NCI-H82 treated with DMSO at 0.1 percent for 48 hours (cell line): ENCODE data around the gene LENG8.
"Not testable (repeated sequence)": the region's sequence is repeated elsewhere in the genome, so short reads cannot be mapped to it uniquely, and the experiment has no call there.

ENCODE experiments used
- DNase-seq: peaks from one replicate; lab custom pipeline; 2025; ENCODE audit not compliant: unreplicated experiment; lab: John Stamatoyannopoulos, UW

LENG8 gene

DNA sequence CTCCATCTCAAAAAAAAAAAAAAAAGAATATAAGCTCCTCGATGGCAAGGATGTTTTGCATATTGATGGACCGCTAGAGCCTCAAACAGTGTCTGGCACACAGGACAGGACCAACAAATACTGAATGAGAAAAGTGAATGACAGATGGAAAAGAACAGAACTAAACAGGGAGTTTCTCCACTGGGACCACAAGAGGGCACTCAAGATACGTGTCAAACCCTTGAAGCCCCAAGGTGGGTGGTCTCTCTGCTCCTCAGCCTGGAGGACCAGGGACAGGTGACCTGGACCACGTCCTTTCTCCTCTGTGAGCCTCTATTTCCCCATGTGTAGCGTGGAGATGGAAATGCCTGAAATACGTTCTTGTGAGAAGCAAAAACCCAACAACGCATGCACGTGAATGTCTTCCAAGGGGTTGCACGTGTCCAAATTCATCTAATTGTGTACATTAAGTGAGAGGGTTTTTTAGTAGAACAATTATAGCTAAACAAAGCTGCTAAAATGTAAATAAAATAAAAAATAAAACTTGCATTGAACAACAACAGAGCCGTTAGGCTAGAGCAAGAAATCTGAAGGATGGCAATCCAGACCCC lies 29.8 kb downstream of the LENG8 start:
- peak; percentile 34 for DNase-seq

DNA sequence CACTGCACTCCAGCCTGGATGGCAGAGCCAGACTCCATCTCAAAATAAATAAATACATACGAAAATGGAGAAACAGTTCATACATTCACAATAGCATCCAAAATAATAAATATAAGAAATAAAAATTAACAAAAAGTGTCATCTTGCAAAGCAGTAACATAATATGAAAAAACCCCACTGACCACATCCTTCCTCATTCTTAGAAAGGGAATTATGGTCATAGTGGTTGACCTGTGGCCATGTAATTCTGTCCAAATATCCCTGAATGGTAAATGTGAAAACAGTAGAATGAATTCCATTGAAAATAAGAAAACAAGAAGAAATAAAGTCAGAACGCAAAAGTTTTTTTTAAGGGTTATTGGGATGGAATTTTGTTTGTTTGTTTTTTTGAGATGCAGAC lies 31.1 kb downstream of the LENG8 start:
- no peak for DNase-seq

DNA sequence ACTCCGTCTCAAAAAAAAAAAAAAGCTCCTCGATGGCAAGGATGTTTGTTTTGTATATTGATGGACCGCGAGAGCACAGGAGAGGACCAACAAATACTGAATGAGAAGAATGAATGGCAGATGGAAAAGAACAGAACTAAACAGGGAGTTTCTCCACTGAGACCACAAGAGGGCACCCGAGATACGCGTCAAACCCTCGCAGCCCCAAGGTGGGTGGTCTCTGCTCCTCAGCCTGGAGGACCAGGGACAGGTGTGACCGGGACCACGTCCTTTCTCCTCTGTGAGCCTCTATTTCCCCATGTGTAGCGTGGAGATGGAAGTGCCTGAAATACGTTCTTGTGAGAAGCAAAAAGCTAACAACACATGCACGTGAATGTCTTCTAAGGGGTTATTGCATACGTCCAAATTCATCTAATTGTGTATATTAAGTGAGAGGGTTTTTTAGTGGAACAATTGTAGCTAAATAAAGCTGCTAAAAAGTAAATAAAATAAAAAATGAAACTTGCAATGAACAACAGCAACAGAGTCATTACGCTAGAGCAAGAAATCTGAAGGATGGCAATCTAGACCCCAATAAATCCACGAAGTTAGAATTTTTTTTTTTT lies 32.4 kb downstream of the LENG8 start:
- peak; percentile 27 for DNase-seq

DNA sequence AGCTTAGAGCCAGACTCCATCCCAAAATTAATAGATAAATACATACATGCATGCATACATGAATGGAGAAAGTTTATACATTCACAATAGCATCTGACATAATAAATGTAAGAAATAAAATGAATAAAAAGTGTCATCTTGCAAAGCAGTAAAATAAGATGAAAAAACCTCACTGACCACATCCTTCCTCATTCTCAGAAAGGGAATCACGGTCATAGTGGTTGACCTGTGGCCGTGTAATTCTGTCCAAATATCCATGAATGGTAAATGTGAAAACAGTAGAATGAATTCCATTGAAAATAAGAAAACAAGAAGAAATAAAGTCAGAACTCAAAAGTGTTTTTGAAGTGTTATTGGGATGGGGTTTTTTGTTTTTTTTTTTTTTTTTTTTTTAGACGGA lies 33.9 kb downstream of the LENG8 start:
- DNase-seq: no peak

DNA sequence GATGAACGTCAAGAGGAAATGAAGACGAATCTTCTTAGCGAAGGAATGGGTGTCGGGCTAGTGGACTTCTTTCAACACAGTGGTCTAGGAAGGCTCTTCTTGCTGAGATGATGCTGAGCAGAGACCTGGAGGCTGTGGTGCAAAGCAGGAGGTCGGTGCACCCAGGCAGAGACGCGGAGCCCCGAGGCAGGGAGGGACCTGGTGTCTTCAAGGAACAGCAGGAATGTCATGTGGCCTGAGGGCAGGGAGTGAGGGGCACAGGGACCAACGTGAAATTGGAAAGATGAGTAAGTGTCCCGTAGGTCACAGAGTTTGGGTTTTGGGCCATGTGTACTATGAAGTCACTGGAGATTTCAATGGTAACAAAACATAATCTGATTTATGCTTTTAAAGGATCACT lies 35.5 kb downstream of the LENG8 start:
- DNase-seq: no peak

DNA sequence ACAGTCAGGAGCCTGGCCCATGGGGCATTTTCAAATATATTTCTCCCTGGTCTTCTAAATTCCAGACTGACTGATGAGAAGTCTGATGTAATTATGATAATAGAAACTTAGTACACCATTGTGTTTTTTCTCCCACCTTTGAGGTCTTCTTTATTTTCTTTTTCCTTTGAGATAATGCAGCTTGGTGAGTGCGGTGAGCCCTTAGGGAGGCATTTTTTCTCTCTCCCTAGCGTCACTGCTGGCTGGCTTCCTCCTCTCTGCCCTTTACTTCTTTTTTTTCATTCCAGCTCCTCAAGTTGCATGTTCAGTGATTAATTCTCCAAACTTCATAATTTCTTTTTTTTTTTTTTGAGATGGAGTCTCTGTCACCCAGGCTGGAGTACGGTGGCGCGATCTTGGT lies 36.9 kb downstream of the LENG8 start:
- DNase-seq: no peak

DNA sequence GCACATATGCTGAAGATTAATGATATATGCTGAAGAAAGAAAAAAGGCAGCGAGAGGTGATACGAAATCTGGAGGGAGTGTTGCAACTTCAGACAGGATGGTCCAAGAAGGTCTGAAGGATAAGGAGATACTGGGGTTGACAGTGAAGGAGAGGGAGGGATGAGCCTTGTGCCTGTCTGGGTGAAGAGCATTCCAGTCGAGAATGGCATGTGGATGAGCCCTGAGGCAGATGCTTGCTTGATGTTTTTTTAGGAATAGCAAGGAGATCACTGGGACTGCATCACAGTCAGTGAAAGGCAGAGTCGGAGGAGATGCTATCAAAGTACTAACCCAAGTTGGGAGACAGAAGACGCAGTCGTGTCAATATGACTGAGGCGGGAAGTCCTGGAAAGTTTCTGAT lies 40.3 kb downstream of the LENG8 start:
- DNase-seq: no peak

DNA sequence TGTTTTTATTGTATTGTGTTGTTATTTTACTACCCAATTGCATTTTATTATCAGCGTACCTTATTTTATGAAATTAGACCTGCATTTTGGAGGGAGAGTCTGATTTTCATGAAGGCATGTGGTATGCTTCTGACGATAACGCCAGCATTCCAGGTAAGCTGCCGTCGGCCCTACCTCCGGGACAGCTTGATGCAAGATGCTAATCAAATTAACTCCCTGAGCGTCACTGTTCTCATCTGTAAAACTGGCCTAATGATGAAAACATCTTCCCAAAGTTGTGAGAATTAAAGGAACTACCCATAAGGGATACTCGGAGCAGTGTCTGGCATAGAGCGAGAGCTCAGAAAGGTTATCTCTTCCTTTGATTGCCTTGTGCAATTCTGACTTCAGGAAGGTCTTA lies 40.8 kb downstream of the LENG8 start:
- DNase-seq: no peak

DNA sequence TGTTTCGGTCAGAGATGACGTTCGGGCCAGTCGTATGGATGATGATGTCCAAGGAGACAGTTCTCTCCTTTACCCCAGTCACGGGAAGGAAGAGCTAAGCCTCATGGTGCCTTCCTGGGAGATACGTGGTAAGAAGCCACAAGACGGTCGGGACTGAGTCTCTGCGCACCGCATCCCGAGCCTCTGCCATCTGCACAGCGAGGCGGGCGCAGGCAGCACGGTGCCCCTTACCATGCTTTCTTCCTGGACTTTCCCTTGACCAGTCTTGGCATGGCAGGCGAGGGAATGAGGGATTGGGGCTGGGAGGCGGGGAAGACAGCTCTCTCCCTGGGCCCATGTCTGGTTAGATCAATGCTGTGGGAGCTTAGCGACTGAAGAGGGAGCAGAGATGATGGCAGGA lies 43.6 kb downstream of the LENG8 start:
- no peak for DNase-seq

DNA sequence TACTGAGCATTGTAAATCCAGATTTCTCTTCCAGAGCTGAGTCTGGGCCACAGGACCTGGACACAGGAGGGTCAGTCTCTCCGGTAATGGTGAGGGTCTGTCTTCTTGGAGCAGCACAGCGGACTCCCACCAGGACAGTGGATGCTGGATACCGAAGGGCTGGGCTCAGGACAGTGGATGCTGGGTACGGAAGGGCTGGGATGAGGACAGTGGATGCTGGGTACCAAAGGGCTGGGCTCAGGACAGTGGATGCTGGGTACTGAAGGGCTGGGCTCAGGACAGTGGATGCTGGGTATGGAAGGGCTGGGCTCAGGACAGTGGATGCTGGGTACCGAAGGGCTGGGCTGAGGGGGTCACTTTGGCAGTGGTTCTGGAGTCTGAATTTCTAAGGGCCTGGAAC lies 44.1 kb downstream of the LENG8 start:
- not testable (repeated sequence) for DNase-seq

DNA sequence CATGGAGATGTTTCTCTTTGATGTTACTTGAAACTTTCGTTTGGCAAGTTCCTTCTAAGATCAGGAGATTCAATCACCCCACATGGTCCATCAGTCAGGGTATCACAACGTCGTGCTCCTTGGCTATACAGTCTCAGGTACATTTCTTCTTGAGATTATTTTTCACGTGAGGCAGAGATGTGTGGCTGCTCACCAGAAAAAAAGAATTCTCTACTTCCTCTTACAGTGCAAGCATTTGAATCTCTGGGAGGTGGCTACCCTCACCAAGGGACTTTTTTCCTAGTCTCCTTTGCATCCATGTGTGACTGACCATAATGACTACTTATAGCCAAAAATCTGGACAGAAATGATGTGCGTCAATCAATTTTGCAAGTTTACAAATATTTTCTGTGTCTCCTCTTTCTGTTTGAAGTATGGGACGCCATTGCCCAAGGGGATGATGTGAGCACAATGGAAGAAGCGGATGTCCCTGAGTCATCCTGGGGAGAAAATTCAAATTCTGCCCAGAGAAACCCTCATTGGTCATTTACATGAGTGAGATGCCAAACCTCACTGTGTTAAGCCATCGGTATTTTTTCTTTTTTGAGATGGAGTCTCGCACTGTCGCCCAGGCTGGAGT lies 45.1 kb downstream of the LENG8 start:
- DNase-seq: no peak

DNA sequence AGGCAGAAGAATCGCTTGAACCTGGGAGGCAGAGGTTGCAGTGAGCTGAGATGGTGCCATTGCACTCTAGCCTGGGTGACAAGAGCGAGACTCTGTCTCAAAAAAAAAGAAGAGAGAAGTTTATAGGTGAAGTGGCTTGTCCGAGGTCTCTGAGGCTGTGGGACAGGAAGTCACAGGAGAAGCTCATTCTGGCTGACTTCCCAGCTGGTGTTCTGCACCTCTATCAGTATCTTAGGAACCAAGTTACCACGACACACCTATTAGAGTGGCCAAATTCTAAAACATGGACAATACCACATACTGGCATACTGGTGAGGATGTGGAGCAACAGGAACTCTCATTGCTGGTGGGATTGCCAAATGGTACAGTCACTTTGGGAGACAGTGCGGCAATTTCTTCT lies 46.3 kb downstream of the LENG8 start:
- DNase-seq: not testable (repeated sequence)

DNA sequence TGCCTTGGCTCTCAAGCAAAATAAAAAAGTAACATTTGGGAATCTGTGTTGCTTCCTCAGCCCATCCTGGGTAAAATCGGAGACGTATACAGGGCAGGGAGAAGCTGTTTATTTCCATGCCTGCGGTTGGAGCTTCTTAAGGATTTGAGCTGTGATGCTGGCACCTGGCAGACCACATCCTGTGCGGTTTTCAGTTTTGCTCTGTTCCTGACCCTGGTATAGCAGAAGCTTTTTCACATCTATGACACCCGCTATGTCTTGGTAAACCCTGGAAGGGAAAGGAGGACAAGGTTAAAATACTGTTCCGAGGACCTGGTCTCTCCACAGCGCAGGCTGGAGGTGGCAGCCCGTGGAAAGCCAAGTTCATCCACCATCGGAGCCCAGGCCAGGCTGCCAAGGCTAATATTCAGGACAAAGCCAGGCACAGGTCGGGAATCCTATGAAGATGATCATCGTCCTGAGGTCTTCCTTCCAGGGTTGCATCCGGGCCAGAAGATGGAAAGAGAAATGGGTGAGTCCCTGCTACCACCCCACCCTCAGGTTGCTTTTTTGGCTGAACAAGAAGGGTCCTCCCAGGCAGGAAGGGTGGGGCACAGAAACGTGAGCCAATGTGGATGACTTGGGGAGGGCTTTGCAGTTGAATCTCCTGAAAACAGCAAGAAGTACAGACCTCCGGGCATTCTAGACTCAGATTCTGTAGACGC lies 48.9 kb downstream of the LENG8 start:
- DNase-seq: not testable (repeated sequence)

DNA sequence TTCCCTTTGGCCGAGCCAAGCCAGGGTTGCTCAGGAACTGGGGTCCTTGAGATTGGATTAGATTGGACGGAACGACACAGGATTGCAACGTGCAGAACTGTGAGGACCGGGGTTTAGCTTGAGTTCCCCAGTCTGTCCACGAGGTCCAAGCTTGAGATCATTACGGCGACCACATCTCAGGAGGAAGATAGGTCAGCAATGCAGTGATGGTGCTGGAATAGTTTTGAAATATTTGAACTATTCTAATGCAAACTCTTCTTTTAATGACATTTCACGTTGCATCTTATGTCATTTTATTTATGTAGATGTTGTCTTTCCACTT lies 49.4 kb downstream of the LENG8 start:
- DNase-seq: not testable (repeated sequence)

DNA sequence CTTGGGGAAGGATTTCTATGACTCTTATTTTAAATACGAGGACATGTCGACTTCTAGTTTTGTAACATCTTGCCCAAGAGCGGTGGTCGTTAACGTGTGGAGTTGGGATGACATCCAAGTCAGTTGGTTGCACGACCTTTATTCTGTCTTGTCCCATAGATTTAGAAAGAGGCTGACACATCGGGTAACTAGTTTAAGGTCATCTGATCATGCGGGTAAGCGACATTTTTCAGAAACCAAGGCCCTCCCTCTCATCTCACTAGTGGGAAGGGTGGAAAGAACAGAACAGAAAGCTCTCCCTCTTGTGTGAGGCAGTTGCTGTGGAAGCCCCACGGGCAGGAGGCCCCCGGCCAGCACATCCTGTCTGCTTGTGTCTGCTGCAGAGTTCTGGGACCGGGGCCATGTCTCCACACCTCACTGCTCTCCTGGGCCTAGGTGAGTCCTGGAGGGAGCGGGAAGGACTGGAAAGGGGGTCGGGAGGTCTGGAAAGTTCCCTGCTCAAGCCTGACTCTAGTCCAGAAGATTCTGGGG lies 53.6 kb downstream of the LENG8 start, which contains the start of gene LAIR2:
LAIR2 (plus strand) TSS at position 314 of the 531 bp plus-strand sequence; CDS start at position 402, 88 bp downstream.
- DNase-seq: no peak

DNA sequence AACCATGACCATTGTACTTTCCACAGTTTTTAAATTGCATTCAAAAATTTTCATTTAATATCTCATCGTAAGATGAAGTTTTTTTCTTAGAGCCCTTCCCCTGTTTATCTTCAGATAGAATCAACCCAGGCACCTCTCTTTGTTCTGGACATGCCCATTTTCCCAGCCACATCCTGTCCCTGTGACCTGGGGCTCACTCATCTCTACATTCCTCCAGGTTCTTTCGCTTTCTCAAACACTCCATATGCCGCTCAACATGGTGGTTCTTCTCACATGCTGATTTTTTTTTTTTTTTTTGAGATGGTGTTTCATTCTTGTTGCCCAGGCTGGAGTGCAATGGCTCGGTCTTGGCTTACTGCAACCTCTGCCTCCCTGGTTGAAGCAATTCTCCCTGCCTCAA lies 56.5 kb downstream of the LENG8 start:
- DNase-seq: not testable (repeated sequence)

DNA sequence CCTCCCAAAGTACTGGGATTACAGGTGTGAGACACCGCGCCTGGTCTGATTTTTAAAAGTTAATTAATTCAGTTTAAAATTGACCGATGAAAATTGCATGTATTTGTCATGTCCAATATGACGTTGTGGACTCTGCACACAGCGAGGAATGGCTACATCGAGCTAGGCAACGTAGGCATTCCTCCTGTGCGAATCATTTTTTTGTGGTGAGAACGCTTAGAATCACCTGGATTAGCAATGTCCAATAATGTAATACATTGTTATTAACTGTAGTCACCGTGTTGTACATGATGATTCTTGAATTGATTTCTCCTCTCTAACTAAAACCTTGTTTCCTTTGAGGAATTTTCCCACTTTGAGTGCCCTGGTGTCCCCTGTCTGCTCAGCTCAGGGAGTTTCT lies 57.1 kb downstream of the LENG8 start:
- no peak for DNase-seq

DNA sequence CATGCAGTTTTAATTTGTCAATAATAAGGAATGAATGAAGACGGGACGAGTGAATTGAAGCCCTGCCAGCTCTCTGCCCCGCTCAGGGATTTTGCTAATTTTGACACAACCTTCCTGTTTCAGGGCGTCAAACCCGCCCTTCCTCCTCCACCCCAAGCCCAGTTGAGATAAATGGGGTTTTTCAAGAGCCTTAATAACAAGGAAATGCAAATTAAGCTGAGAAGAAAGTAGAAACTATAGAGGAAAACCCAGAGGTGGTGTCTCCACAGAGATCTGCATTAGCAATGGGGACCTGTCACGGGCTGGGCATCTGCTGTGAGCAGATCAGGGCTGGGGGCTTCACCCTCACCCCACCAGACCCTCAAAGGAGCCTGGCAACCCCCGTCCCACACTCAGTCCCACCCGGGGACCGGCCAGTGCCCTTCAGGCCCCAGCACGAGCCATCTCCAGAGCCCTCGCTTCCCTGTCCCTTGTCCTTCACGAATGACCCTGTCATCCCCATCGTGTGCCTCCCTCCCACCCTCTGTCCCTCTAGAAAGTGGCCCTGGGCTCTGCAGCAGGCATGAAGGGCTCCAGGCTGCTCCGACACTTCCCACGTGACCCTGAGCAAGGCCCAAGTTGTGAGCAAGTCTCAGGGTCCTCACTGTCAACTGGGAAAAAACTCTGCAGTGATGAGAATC lies 58.2 kb downstream of the LENG8 start:
- DNase-seq: not testable (repeated sequence)

DNA sequence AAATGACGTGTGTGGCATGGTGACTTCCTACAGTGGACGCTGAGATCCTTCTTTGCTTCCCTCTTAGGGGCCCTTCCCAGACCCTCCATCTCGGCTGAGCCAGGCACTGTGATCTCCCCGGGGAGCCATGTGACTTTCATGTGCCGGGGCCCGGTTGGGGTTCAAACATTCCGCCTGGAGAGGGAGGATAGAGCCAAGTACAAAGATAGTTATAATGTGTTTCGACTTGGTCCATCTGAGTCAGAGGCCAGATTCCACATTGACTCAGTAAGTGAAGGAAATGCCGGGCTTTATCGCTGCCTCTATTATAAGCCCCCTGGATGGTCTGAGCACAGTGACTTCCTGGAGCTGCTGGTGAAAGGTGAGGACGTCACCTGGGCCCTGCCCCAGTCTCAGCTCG lies 58.8 kb downstream of the LENG8 start:
- DNase-seq: no peak

DNA sequence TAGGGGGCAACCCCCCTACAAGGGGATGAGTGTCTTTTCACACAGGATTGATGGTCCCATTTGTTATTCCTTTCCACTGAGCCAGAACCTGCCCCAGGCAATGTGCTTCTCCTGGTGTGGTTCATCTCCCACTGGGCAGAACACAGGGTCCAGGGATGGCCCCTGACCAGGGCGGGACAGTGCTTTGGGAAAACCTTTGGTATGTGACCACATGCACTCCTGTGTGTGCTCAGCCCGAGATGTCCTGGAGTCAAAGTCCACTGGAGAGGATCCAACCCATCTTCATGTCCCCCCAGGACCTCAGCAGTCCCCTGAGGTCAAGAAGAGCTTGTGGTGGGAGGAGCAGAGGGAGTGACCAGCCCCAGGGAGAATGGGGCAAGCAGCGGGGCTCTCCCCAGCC lies 59.5 kb downstream of the LENG8 start:
- not testable (repeated sequence) for DNase-seq

DNA sequence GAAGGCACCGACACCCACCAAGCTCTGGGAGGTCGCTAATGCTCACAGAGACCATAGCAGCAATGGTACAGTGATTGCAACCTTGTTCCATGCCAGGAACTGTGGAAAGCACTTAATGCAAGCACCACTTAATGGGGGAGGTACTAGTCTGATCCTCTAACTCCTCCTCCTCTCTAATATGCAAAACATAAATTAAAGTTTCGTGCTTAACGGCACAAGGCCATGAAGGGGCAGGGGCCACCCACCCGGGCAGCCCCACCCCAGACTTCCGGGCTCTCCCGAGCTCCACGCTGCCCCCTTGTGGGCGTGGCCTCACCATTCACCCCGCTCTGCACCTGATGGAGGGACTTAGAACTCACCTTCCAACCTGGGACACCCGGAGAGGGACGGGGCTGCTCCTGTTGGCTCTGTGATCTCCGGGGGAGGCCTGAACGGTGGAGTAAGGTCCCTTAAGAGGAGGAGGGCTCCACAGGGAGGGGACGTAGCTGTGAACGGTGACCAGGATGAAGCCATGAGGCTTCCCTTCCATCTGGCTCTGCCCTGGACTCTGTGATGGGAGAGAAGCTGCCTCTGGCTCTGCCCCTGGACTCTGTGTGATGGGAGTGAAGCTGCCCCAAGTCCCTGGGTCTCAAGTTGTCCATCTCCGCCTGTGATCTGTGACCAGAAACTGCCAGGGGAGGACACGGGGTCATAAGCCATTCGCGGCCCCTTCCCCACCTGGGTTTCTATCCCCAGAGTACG lies 60.4 kb downstream of the LENG8 start:
- not testable (repeated sequence) for DNase-seq
